GM19240 (cell line): ENCODE results near the gene SSTR3.
"Not testable (repeated sequence)": the region's sequence is repeated elsewhere in the genome, so short reads cannot be mapped to it uniquely, and the experiment has no call there.

Source experiments
- DNase-seq: peaks from one replicate; pipeline ENCODE4 v3.0.0; 2011; ENCODE audit warnings: low spot score; ENCODE audit not compliant: insufficient read length

SSTR3 gene

DNA sequence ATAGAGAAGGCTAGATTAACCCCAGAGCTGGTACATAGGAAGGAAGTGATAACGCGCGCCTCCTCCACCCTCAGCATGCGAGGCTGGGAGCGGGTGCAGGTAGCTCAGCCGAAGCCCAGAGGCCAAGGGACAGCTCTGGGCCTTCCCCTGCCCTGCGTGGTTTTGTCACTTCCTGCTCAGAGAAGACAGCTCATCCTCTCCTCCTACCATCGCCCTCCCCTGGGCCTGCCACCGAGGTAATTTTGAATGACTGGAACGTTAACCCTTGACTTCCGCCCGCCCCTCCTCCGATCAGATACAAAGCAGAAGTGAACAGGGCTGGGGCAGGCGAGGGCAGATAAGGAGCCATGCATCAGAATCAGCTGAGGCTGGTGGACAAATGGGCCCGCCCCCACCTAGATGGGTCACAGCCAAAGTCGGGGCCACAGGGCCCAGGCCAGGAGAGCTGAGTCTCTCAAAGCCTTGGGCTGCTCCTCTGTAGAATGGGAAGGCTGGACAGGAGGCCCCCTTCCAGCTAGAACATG lies 30.2 kb upstream of the SSTR3 start:
- peak; percentile 90 for DNase-seq

DNA sequence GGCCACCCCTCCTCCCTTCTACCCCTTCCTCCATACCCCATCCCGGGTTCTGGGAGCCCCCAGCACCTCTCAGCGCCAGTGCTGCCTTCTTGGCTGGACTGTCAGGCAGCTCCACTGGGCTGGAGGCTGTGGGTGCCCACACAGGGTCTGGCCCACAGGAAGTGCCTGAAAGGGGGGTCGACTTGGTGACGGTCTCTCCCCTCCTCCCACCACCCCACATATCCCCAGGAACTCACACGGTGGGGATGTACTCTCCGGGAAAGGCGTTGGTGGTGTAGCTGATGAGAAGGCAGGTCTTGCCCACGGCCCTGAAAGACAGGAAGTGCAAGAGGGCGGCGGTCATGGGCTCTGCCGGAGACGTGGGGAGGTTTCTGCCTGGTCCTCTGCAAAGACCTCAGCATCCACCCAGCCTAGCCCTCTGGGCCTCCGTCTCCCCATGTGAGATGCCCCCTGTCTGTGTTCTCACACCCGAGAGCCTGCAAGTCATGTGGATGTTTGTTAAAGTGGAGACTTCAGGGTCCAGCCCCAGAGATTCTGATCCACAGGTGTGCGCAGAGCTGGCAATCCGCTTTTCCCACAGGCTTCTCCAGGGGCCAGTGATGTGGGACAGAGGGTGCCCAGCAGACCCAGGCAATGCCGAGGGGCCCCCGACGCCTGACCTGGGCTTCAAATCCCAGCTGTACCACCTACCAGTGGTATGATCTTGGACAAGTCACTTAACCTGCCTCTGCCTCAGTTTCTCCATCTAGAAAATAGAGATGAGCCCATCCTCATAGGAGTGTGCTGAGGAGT lies 29.3 kb upstream of the SSTR3 start:
- no peak for DNase-seq

DNA sequence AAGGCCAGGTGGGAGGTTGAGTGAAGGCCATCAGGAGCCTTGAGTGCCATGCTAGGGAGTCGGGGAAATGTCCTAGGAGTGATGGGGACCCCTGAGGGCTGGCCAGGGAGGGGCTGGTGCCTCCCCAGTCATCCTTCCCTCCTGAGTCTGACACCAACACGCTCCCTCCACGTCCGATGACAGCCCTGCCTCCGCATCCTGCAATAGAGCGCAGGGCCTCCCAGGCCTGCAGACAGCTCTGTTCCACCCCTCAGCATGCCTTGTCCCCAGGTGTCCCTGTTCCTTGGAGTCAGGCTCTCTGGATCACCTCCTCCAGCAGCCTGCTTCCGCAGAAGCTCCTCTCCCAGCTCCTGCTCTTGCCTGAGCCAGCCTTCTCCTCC lies 28.7 kb upstream of the SSTR3 start:
- DNase-seq, result no peak

DNA sequence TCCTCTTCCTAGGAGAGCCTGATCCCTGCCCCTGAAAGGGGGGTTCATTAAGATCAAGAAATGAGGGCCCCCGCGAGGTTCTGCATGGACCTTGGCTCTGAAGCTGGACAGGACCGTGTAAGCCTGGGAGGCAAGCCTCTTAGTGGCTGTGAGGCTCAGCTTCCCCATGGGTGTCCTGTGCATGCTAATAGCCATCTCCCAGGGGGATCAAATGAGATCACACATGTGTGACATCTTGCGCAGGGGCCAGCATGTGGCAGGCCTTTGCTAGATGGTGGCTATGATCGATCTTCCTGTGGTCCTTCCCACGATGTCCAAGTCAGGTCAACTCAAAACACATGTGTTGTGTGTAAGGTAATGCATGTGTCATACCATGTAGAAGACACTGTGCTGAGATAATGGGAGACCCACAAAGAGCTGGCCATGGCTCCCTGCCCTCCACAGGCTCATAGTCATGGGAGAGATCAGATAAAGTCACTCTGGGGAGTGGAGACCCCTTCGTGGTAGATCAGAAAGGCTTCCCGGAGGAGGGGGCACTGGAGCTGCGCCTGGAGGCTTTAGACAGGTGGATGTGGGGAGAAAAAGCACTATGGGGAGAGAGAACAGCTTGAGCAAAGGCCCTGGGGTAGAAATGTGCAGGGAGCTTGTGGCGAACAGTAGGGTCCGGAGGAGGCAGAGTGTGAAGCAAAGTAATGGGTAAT lies 28.1 kb upstream of the SSTR3 start:
- no peak for DNase-seq

DNA sequence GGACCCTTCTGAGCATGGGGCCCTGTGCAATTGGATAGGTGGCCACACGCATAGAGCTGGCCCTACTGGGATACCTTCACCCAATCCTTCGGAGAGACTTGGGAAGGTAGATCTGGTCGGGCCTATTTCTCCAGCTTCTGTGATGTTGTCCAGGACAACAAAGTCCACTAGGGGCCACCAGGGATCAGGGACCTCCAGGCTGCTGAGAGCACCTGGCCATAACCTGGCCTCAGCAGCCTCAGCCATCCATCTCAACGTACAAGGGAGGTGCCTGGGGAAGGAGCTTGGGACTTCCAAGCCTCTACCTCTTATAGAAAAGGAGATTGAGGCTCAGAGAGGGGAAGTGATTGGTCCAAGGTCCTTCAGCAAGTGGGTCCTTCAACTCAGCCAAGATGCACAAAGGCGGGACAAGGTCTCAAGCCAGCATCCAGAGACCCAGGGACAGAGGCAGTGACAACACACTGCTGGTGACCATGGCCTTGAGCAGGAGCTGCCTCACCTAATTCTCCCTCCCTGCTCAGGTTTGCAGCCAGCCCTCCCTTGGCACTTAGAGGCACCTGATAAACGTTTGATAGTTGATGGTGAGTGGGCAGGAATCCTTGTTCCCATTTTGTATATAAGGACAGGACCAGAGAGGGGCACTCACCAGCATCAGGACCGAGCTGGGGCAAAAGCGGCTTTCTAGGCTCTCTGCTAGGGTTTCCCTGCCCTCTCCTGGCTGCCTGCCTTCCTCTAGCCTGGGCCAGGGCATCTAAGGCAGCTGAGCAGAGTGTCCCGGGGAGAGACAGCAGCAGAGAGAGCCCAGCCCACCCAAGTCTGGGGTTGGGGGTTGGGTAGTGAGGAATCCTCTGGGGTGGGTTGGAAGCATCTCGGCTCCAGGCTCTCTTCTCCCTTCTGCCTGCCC lies 27.3 kb upstream of the SSTR3 start:
- DNase-seq, result no peak

DNA sequence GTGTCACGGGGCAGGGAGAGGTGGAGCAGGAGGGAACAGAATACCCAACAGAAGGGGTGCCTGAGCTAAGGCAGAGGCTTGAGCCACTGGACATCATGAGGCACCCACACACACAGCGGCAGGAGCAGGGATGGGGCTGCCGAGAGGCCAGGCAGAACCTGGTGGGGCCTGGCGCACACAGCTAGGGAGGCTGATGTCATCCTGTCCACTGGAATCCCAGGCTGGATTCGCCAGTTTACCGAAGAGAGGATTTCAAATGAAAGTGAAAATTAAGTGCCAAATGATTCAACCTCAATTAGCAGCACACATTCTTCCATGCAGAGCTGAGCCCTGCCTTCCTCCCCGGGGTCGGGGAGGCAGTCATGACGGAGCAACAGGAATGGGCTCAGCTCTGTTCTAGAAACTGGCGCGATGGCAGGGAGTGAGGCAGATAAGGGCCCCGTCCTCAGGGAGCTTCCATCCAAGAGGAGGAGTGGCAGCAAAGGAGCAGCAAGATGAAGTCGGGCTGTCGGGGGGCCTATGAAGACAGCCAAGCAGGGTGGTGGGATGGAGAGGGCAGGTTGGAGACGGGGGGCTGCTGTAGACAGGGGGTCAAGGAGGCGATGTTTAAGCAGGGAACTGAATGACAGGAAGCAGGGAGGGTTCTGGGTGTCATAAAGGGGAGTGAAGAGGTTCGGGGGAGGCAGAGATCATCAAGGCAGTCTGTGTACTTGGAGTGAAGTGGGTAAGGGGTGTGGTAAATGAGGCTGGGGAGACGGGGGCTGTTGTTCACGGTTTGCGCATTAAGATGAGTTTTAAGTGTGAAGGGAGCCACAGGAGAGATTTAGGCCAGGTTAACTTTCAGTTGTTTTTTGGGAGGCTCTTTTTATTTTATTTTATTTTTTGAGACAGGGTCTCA lies 25.3 kb upstream of the SSTR3 start:
- no peak for DNase-seq

DNA sequence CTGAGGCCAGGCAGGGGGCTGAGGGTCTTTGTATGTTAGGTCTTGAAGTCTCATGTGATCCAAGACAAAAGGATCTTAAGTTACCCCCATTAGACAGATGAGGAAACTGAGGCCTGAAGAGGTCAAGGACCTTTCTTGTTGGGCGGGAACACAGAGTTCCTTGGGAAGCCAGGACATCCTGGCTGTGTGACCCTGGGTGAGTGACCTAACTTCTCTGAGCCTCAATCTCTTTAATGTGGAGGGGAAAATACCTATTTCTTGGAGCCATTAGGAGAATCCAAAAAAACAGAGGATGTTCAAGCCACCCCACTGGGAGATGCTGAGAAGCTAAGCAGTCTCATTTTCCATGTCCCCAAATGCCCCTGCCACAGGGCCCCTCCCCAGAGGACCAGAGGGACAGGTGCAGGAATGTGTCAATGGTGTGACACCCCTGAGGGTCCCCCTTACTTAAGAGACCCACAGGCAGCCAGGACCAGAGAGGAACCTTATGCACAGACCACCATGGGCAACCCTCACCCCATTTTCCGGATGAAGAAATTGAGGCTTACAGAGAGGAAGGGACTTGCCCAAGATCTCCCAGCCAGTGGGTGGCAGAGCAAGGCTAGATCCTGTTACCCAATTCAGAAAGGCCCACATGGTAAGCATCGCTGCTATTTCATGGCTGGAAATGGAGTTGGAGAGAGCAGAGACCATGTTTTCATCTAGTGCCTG lies 23.8 kb upstream of the SSTR3 start:
- DNase-seq, result no peak

DNA sequence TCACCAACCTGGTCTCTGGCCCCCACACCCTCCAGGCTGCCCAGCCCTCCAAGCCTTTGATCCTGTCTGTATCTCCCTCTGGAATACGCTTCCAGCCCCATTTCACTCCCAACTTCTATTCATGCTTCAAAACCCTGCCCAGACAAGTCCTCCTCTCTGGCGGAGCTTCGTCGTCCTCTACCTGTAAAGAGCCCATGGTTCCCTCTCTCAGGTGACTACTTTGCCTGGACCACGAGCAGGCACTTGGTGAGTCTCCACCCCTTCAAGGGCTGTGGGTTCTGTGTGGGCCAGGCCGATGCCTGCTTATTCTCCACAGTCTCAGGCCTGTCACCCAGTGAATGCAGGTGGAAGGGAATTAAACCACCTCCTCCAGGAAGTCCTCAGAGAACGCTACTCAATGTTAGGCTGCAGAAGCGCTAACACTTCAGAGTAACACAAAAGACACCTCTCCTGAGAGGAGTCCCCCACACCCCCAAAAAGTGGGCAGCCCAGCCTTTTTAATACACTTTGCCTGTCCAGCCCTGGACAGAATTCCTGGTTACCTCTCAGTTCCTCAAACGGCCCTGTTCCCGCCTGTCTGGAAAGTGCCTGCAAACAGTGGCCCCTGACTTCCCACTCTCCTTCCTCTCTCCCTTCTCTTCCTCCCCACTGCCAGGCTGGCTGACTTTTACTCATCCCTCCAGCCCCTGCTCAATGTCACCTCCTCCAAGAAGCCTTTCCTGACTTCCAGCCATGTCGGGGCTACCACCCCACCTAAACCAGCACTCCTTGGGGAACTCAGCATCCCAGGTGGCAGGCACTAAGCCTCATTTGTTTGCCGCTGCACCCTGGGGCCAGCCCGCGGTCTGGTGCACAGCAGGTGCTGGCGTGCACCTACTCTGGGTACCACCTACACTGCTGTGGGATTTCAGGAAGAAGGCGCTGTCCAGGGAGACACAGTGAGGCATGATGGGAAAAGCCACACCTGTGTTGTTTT lies 22.7 kb upstream of the SSTR3 start:
- no peak for DNase-seq

DNA sequence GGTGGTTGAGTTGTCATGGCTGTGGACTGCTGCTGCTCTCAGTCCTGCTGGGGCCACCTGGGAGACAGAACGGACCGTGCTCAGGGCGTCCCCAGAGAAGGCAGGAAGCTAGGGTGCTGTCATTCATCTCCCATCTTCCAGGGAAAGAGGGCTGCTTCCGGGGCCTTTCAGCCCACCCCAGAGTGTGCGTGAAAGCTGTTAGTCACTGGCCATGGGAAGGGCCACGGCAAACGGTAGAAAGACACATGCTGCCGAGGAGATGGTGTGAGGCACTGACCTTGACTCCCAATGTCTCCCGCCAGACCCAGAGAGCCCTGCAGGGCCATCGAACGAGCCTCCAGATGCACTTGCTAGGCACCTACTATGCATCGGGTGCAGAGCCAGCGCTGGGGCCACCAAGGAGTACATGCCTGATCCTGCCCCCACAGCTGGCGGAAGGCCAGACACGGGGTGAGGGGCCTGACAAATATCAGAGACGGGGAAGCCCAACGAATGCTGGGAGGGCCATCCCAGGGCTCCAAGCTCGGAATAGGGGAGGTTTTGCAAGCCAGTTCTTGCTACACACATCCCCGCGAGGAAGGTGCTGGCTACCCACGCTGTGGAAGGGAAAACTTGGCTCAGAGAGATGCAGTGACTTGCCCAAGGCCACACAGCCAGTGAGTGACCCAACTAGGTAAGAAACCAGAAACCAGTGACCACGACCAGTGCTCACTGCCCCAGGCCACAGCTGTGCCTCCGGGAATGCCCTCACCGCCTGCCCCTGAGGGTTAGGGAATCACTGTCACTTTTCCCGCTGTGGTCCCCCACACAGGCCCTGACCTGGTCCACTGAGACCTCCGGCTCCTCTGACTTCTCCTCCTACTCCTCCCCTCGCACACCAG lies 21.7 kb upstream of the SSTR3 start:
- no peak for DNase-seq

DNA sequence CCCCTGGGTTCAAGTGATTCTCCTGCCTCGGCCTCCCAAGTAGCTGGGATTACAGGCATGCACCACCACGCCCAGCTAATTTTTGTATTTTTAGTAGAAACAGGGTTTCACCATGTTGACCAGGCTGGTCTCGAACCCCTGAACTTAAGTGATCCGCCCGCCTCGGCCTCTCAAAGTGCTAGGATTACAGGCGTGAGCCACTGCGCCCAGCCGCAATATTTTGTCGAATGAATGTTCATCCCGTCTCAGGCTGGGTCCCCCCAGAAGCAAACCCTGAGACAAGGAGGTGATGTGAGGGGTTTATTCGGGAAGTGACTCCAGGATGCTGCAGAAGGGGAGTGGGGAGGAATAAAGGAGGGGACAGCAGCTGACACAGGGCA lies 21.1 kb upstream of the SSTR3 start:
- not testable (repeated sequence) for DNase-seq

DNA sequence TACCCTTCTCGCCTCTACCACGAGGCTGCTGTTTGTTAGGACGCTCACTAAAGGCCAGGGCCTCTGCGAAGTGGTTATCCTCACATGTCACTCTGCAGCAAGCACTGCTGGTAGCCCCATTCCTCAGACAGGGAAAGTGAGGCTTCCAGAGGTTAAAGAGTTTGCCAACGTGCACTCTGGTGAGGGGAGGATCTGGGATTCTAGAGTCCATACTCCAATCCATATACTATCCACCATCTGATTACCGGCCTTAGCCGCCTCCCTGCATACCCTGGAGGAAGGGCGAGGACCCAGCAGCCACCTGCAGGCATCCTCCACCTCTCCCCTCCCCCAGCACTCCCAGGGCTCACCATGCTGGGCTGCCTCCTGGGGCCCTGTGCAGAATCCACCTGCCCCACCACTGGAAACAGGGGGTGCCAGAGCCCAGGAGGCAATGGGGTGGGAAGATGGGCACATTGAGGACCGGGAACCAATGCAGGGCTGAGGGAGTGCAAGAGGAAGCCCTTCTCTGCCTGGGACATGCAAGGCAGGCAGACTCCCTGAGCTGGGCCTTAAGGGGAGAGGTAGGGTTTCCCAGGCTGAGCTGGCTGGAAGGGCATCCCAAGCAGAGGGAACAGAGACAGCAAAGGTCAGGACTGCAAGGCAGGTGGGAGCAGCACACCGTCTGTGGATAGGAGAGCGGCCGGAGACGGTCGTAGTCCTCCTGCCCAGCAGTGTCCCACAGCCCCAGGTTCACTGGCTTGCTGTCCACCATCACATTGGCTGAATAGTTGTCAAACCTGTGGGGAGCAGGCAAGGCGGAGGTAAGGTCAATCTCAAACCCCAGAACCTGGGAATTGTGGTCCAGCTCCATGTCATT lies 20.1 kb upstream of the SSTR3 start:
- DNase-seq, result no peak

DNA sequence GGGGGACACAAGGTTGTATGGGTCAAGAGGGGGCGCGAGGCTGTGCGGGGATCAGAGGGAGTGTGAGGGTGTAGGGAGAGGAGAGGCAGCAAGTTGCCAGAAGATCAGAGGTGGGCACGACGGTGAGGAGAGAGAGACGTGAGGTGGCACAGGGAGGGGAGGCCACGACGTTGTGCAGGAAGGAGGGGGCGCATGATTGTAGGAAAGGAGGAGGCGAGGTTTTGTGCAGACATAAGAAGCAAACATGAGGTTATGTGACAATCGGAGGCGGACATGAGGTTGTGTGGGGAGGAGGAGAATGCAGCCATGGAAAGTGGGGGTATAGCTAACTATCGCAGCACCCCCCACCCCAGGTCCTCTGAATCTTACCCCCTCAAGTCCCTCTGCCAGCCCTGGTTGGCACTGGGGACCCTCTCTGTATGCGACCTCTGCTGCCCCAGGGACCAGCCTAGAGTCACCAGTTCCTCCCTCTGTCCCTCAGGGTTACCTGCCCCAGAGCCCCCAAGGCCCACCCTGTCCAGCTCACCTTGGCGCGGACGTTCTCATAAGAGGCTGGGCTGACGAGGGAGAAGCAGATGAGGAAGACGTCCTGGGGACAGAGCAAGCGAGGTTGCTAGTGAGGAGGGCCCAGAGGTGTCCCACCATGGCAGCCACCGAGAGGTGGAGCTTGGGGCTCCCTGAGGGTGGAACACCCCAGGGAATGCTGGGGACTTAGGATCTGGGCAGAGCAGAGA lies 19.3 kb upstream of the SSTR3 start:
- DNase-seq, result no peak

DNA sequence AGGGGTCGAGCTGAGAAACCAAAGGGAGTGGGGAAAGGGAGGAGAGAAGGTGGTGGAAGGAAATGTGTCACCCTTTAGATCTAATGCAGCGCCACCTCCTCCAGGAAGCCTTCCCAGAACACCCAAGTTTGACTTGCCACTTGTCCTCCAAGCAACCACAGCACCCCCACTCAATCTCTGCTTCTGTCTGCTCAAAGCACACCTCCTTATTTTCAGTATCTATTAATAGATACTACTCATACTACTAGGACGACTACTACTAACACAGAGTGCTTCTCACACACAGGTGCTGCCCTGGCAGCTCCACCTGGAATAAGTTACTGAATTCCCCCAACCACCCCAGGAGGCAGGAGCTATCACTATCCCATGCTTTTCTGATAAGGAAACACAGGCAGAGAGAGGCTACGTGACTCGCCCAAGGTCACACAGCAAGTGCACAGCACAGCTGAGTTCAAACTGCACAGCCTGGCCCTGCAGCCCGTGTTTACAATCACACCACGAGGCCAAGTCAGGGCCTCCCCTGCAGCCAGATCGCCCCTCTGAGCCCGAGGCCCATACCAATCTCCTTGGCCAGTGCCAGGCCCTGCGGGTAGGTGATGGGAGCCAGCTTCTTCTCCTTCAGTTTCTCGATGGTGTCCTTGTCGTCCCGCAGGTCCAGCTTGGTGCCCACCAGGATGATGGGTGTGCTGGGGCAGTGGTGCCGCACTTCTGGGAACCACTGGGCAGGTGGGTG lies 18.6 kb upstream of the SSTR3 start:
- DNase-seq, result no peak

DNA sequence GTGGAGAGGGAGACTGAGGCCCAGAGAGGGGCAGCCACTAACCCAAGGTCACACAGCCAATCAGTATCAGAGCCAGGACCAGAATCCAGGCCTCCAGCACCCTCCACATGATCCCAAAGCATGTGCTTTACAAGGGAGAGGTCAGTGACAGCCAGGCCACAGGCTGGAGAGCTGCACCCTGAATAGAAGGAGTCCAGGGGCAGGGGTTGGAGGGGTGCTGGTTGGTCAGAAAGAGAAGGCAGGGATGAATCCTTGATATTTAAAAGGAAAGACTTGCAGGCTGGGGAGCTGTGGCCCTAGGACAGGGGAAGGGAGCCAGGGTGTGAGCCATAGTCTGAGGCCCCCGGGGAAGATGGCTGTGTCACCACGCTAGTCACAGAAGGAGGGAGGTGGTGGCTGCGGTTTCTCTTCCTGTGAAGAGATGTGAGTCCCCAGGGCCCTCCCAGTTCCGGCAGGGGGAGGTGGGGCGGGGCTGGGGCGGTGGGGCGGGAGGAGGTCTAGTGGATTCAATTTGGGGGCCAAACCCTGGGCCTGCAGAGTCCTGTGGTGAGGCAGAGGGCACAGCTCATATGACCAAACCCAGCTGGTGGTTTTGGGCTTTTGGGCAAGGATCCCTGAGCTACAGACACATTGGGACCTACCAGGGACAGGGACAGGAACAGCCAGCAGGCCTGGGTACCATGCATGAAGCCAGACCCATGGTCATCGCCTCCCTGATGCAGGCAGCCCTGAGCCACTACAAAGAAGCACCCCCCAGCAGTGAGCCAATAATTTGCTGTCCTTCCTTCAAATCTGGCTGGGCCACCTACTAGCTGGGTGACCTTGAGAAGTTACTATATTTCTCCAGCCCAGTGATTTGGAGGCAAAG lies 17.8 kb upstream of the SSTR3 start:
- DNase-seq, result peak; percentile 91
